SU-DHL-6 (cell line): ENCODE measurements around the gene AKR1D1.

Source experiments
- H2AFZ ChIP-seq: fragments of 200-600 bp; sonication (generic); 2 replicates; pipeline ENCODE4 v1.6.1; 2014; ENCODE audit warnings: low read depth, mild to moderate bottlenecking, moderate library complexity, mixed read lengths, antibody characterized with exemption, low read length; ENCODE audit not compliant: severe bottlenecking
- H3F3A ChIP-seq: fragments of 200-600 bp; shearing (Covaris generic); 2 replicates; pipeline ENCODE4 v1.6.0; 2016; ENCODE audit warnings: antibody characterized with exemption, mild to moderate bottlenecking; ENCODE audit not compliant: insufficient read depth
- H3K27ac ChIP-seq: fragments of 200-600 bp; sonication (generic); 2 replicates; pipeline ENCODE4 v1.5.1; 2016; ENCODE audit warnings: low read depth, mild to moderate bottlenecking, low read length, moderate library complexity, mixed read lengths
- H3K27me3 ChIP-seq: fragments of 200-600 bp; sonication (generic), shearing (Covaris generic); 2 replicates; pipeline ENCODE4 v1.6.0; 2014; ENCODE audit warnings: mild to moderate bottlenecking, low read length
- H3K36me3 ChIP-seq: fragments of 200-600 bp; sonication (generic); 2 replicates; pipeline ENCODE4 v1.6.1; 2014; ENCODE audit warnings: mild to moderate bottlenecking, low read length, mixed read lengths
- H3K4me2 ChIP-seq: fragments of 300-600, 200-600 bp; shearing (Covaris generic), sonication (generic); 2 replicates; pipeline ENCODE4 v1.6.0; 2014; ENCODE audit warnings: low read length, low read depth, mild to moderate bottlenecking; ENCODE audit not compliant: poor library complexity, severe bottlenecking
- H3K4me3 ChIP-seq: fragments of 200-600 bp; sonication (generic); 2 replicates; pipeline ENCODE4 v1.5.1; 2014; ENCODE audit warnings: antibody characterized with exemption, low read length, mild to moderate bottlenecking, mixed read lengths; ENCODE audit not compliant: insufficient read depth, poor library complexity, severe bottlenecking
- H3K79me2 ChIP-seq: fragments of 200-600 bp; sonication (generic); 2 replicates; pipeline ENCODE4 v1.6.1; 2014; ENCODE audit warnings: mild to moderate bottlenecking, low read length, moderate library complexity; ENCODE audit not compliant: insufficient read depth
- H3K9ac ChIP-seq: fragments of 200-600 bp; sonication (generic); 2 replicates; pipeline ENCODE4 v1.7.0; 2014; ENCODE audit warnings: mild to moderate bottlenecking, low read length
- H3K9me2 ChIP-seq: fragments of 200-600 bp; sonication (generic); replicated peaks from 2 replicates; pipeline ENCODE4 v1.6.1; 2014; ENCODE audit warnings: low read length; ENCODE audit not compliant: insufficient read depth
- H3K9me3 ChIP-seq: fragments of 200-600 bp; sonication (generic); 2 replicates; pipeline ENCODE4 v1.6.1; 2014; ENCODE audit warnings: low read length, mixed read lengths; ENCODE audit not compliant: insufficient read depth
- H4K20me1 ChIP-seq: fragments of 200-600 bp; sonication (generic); 2 replicates; pipeline ENCODE4 v1.6.1; 2014; ENCODE audit warnings: low read depth, mild to moderate bottlenecking, antibody characterized with exemption, low read length, moderate library complexity, mixed read lengths
- EZH2phosphoT487 ChIP-seq: fragments of 200-600 bp; sonication (generic), shearing (Covaris generic); conservative IDR thresholded peaks from 2 replicates; pipeline ENCODE4 v1.6.1; 2018; ENCODE audit warnings: mild to moderate bottlenecking, antibody characterized with exemption, low read length, moderate library complexity, mixed read lengths
- TF ChIP-seq, protein P1 (sequence below): fragments of 200-600 bp; sonication (generic); IDR thresholded peaks from one replicate; pipeline ENCODE4 v1.5.1; 2017; ENCODE audit warnings: antibody characterized with exemption, mild to moderate bottlenecking, low read length, moderate library complexity; ENCODE audit not compliant: insufficient read depth, poor library complexity, severe bottlenecking

Gene AKR1D1

GRCh38 chr7:138095972-138096935 lies 20.0 kb downstream of the AKR1D1 start:
- Histone ChIP-seq H3K4me2 (no peak overlapping the region), H3K9me2 (no peaks in the 10 kb centered on the region), H2AFZ (no peak overlapping the region), H3K9ac (no peak overlapping the region), H3K9me3 (no peaks in the 10 kb centered on the region), H3K27ac (no peak overlapping the region), H3K79me2 (no peaks in the 10 kb centered on the region), H4K20me1 (no peaks in the 10 kb centered on the region), H3K4me3 (no peak overlapping the region), H3K36me3 (no peaks in the 10 kb centered on the region), H3K27me3 (no peaks in the 10 kb centered on the region), H3F3A (no peaks in the 10 kb centered on the region)
- no peak for TF ChIP-seq EZH2phosphoT487
- TF ChIP-seq, protein P1, sequence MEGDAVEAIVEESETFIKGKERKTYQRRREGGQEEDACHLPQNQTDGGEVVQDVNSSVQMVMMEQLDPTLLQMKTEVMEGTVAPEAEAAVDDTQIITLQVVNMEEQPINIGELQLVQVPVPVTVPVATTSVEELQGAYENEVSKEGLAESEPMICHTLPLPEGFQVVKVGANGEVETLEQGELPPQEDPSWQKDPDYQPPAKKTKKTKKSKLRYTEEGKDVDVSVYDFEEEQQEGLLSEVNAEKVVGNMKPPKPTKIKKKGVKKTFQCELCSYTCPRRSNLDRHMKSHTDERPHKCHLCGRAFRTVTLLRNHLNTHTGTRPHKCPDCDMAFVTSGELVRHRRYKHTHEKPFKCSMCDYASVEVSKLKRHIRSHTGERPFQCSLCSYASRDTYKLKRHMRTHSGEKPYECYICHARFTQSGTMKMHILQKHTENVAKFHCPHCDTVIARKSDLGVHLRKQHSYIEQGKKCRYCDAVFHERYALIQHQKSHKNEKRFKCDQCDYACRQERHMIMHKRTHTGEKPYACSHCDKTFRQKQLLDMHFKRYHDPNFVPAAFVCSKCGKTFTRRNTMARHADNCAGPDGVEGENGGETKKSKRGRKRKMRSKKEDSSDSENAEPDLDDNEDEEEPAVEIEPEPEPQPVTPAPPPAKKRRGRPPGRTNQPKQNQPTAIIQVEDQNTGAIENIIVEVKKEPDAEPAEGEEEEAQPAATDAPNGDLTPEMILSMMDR = no peak

DNA sequence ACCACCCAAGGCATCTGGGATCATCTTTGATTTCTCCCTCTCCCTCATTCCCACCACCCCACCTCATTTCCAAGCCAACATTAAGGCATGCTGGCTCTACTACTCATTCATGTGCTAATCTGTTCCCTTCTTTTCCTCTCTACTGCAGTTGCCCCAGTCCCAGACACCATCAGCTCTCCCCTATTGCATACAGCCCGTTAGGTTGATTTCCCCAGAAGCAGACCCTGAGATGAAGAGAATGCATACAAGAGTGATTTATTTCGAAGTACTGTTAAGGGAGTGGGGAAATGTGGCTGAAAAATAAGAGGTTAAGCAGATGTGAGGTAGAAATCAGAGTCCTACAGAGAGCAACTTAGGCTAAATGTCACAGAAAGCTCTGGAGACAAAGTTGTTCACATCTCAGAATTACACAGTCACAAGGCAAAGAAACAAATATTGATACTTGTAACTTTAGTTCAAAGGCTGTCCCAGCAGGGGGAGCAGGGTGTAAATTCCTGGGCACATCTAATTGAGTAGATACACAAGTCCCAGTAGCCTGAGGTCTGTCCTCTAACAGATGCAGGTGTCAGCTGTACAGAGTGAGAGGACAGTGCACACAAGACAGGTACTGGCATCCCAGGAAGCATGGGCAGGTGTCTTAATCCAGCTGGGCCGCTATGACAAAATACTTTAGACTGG lies 20.9 kb downstream of the AKR1D1 start:
- Histone ChIP-seq H3F3A (no peaks in the 10 kb centered on the region), H2AFZ (no peak overlapping the region), H3K27ac (no peak overlapping the region)

GRCh38 chr7:138099813-138100212 lies 23.6 kb downstream of the AKR1D1 start:
- no peak overlapping the region for H3K9ac ChIP-seq
- no peak overlapping the region for H2AFZ ChIP-seq
- no peak overlapping the region for H3K4me3 ChIP-seq
- no peaks in the 10 kb centered on the region for H3K36me3 ChIP-seq
- TF ChIP-seq EZH2phosphoT487 = no peak
- TF ChIP-seq, protein P1 = no peak
- H3K79me2 ChIP-seq = no peaks in the 10 kb centered on the region
- no peaks in the 10 kb centered on the region for H3K27me3 ChIP-seq
- H3F3A ChIP-seq = no peaks in the 10 kb centered on the region
- H3K9me3 ChIP-seq = no peaks in the 10 kb centered on the region
- no peaks in the 10 kb centered on the region for H3K9me2 ChIP-seq
- H3K4me2 ChIP-seq = no peak overlapping the region
- no peaks in the 10 kb centered on the region for H4K20me1 ChIP-seq
- no peak overlapping the region for H3K27ac ChIP-seq

More for the DNA sequence above, 20.9 kb downstream of the AKR1D1 start:
- TF ChIP-seq EZH2phosphoT487 = no peak
- TF ChIP-seq, protein P1 = no peak
- no peaks in the 10 kb centered on the region for H3K9me2 ChIP-seq
- H3K9me3 ChIP-seq = no peaks in the 10 kb centered on the region
- H3K79me2 ChIP-seq = no peaks in the 10 kb centered on the region
- no peak overlapping the region for H3K9ac ChIP-seq
- H4K20me1 ChIP-seq = no peaks in the 10 kb centered on the region
- no peak overlapping the region for H3K4me2 ChIP-seq
- no peaks in the 10 kb centered on the region for H3K27me3 ChIP-seq
- H3K36me3 ChIP-seq = no peaks in the 10 kb centered on the region
- no peak overlapping the region for H3K4me3 ChIP-seq
